Mammary epithelial cell (primary cell): ENCODE measurements around the gene PITPNM2.

Experiments used
- CTCF ChIP-seq, 2 donors: IDR thresholded peaks in 1 of 2; conservative IDR thresholded peaks in 1 of 2; 2 replicates each; pipeline ENCODE4 v1.5.1; 2011 to 2012; ENCODE audit warnings: inconsistent platforms in 2 of 2, low read length in 2 of 2, mild to moderate bottlenecking in 2 of 2, control low read depth in 1 of 2, low read depth in 1 of 2; ENCODE audit not compliant: insufficient read depth in 1 of 2; ENCODE audit errors: extremely low read depth in 1 of 2
- EZH2 ChIP-seq: IDR thresholded peaks from 2 replicates; pipeline ENCODE4 v1.6.1; 2012; ENCODE audit warnings: low read length, inconsistent platforms, borderline replicate concordance

GRCh38 chr12:123139926-123140675 lies 10.8 kb downstream of the PITPNM2 start:
- TF ChIP-seq CTCF (conservative IDR thresholded peaks at IDR 0.05 in 1 of 2, IDR thresholded peaks at IDR 0.05 in 1 of 2; ENCODE audit: extremely low read depth in 1 of 2, insufficient read depth in 1 of 2, low read depth in 1 of 2, low read length in 2 of 2) (no peak), EZH2 (no peak)
